Type B pancreatic cell (in vitro differentiated cells): Measurements from ENCODE around the gene SLC37A3. TPM values are rescaled to one million over a fixed set of nuclear protein-coding genes. Genes with fewer than 3 reads are reported as not detected.
"Not testable (repeated sequence)": the region's sequence is repeated elsewhere in the genome, so short reads cannot be mapped to it uniquely, and the experiment has no call there.

Source experiments
- DNase-seq: peaks from one replicate; pipeline ENCODE4 v3.0.0; 2021; ENCODE audit warnings: mixed read lengths; ENCODE audit not compliant: unreplicated experiment; ENCODE audit errors: extremely low spot score
- H3K27ac Mint-ChIP-seq: 2 replicates; pipeline ENCODE4 v1.8.0; 2021; ENCODE audit warnings: mild to moderate bottlenecking, mixed read lengths
- H3K27me3 Mint-ChIP-seq: 2 replicates; pipeline ENCODE4 v1.8.0; 2021; ENCODE audit warnings: mixed read lengths
- H3K36me3 Mint-ChIP-seq: 2 replicates; pipeline ENCODE4 v1.8.0; 2021; ENCODE audit warnings: mixed read lengths
- H3K4me1 Mint-ChIP-seq: one replicate; pipeline ENCODE4 v1.8.0; 2021; ENCODE audit warnings: mixed read lengths; ENCODE audit not compliant: unreplicated experiment
- H3K4me3 Mint-ChIP-seq: 2 replicates; pipeline ENCODE4 v1.8.0; 2021; ENCODE audit warnings: mild to moderate bottlenecking, mixed read lengths
- H3K9me3 Mint-ChIP-seq: 2 replicates; pipeline ENCODE4 v1.8.0; 2021; ENCODE audit warnings: mixed read lengths
- total RNA-seq: library from RNA; stranded (reverse); gene quantifications from 2 replicates; pipeline ENCODE4 v1.2.1, GENCODE V29; 2021; ENCODE audit warnings: low replicate concordance
- TF ChIP-seq, protein P1 (sequence below): fragments of 200-600 bp; sonication (generic); conservative IDR thresholded peaks from 2 replicates; pipeline ENCODE4 v1.5.0; 2021; ENCODE audit warnings: antibody characterized with exemption, mild to moderate bottlenecking

SLC37A3 gene
- total RNA-seq, 1 donor from 2014 or later, result 53.2 TPM

- Mint-ChIP-seq H3K9me3 (no peaks in the 10 kb centered on the region), H3K27me3 (no peaks in the 10 kb centered on the region), H3K27ac (no peak overlapping the region), H3K4me3 (no peak overlapping the region), H3K36me3 (no peaks in the 10 kb centered on the region), H3K4me1 (no peaks in the 10 kb centered on the region)
- TF ChIP-seq, protein P1, sequence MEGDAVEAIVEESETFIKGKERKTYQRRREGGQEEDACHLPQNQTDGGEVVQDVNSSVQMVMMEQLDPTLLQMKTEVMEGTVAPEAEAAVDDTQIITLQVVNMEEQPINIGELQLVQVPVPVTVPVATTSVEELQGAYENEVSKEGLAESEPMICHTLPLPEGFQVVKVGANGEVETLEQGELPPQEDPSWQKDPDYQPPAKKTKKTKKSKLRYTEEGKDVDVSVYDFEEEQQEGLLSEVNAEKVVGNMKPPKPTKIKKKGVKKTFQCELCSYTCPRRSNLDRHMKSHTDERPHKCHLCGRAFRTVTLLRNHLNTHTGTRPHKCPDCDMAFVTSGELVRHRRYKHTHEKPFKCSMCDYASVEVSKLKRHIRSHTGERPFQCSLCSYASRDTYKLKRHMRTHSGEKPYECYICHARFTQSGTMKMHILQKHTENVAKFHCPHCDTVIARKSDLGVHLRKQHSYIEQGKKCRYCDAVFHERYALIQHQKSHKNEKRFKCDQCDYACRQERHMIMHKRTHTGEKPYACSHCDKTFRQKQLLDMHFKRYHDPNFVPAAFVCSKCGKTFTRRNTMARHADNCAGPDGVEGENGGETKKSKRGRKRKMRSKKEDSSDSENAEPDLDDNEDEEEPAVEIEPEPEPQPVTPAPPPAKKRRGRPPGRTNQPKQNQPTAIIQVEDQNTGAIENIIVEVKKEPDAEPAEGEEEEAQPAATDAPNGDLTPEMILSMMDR, result no peak
- no peak for DNase-seq
Observed at GRCh38 chr7:140423501-140423900, 25.2 kb upstream of the SLC37A3 start.

GRCh38 chr7:140421521-140421920 lies 23.2 kb upstream of the SLC37A3 start:
- TF ChIP-seq, protein P1, result no peak
- H3K27me3 Mint-ChIP-seq, result no peaks in the 10 kb centered on the region
- H3K4me3 Mint-ChIP-seq, result no peak overlapping the region
- no peaks in the 10 kb centered on the region for H3K36me3 Mint-ChIP-seq
- no peaks in the 10 kb centered on the region for H3K4me1 Mint-ChIP-seq
- no peaks in the 10 kb centered on the region for H3K9me3 Mint-ChIP-seq
- no peak overlapping the region for H3K27ac Mint-ChIP-seq
- DNase-seq, result no peak

DNA sequence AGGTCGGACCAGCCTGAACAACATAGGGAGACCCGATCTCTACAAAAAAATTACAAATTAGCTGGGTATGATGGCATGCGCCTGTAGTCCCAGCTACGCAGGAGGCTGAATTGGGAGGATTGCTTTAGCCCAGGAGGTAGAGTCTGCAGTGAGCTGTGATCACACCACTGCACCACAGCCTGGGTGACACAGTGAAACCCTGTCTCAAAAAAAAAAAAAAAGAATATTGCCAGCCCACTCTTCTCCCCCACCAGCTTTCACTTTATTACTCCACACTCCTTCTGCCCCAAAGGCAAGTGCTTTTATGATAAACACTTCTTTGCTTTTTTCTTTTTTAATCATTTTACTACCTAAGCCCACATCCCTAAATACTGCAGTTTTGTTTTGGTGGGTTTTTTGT lies 20.3 kb upstream of the SLC37A3 start:
- Mint-ChIP-seq H3K27me3 (no peaks in the 10 kb centered on the region), H3K4me3 (no peak overlapping the region), H3K4me1 (peaks cover 7% of the 10 kb centered on the region), H3K27ac (no peak overlapping the region), H3K36me3 (no peaks in the 10 kb centered on the region), H3K9me3 (no peaks in the 10 kb centered on the region)
- DNase-seq, result no peak
- TF ChIP-seq, protein P1, result no peak

DNA sequence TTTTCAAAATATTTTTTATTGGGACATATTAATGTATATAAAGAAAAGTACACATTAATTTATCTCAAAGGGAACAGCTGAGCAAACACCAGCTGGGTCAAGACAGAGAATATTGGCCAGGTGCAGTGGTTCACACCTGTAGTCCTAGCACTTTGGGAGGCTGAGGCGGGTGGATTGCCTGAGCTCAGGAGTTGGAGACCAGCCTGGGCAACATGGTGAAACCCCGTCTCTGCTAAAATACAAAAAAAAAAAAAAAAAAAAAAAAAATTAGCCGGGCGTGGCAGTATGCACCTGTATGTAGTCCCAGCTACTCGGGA lies 19.8 kb upstream of the SLC37A3 start:
- not testable (repeated sequence) for H3K9me3 Mint-ChIP-seq, H3K36me3 Mint-ChIP-seq

GRCh38 chr7:140417456-140418155 lies 19.3 kb upstream of the SLC37A3 start:
- H3K4me3 Mint-ChIP-seq, result no peak overlapping the region
- H3K27ac Mint-ChIP-seq, result no peak overlapping the region

More for the DNA sequence above, 19.8 kb upstream of the SLC37A3 start:
- DNase-seq, H3K27me3 Mint-ChIP-seq, H3K27ac Mint-ChIP-seq, H3K4me1 Mint-ChIP-seq, H3K4me3 Mint-ChIP-seq: not testable (repeated sequence)

DNA sequence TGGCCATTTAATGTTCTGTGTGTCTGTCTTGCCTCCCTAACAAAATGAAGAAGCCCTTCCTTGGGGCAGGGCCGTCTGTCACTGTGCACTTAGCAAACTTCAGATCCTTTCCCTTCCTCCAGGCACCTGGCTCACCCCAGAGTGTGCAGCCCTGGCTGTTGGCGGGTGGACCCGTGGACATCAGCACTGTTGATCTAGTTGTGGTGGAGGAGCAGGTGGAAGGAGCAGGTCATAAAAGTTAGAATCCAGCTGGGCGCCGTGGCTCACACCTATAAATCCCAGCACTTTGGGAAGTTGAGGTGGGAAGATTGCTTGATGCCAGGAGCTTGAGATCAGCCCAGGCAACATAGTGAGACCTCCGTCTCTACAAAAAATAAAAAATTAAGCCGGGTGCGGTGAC lies 18.2 kb upstream of the SLC37A3 start:
- H3K27me3 Mint-ChIP-seq, result no peaks in the 10 kb centered on the region
- H3K27ac Mint-ChIP-seq, result no peak overlapping the region
- DNase-seq, result no peak
- no peaks in the 10 kb centered on the region for H3K36me3 Mint-ChIP-seq
- peaks cover 7% of the 10 kb centered on the region for H3K4me1 Mint-ChIP-seq
- no peak overlapping the region for H3K4me3 Mint-ChIP-seq
- TF ChIP-seq, protein P1, result no peak
- no peaks in the 10 kb centered on the region for H3K9me3 Mint-ChIP-seq

More at GRCh38 chr7:140417456-140418155, 19.3 kb upstream of the SLC37A3 start:
- peaks cover 7% of the 10 kb centered on the region for H3K4me1 Mint-ChIP-seq
- no peaks in the 10 kb centered on the region for H3K27me3 Mint-ChIP-seq
- no peaks in the 10 kb centered on the region for H3K9me3 Mint-ChIP-seq
- no peaks in the 10 kb centered on the region for H3K36me3 Mint-ChIP-seq
- no peak for DNase-seq
- TF ChIP-seq, protein P1, result no peak

- not testable (repeated sequence) for H3K36me3 Mint-ChIP-seq, H3K27me3 Mint-ChIP-seq
Observed at GRCh38 chr7:140415816-140416215, 17.5 kb upstream of the SLC37A3 start.

More at GRCh38 chr7:140415816-140416215, 17.5 kb upstream of the SLC37A3 start:
- not testable (repeated sequence) for H3K9me3 Mint-ChIP-seq, H3K4me1 Mint-ChIP-seq, H3K27ac Mint-ChIP-seq, H3K4me3 Mint-ChIP-seq, DNase-seq
